ENCODE results near the gene IDE. TPM values are rescaled to one million over a fixed set of nuclear protein-coding genes. Genes with fewer than 3 reads are reported as not detected.

IDE gene
- 27.8 TPM for total RNA-seq

DNA sequence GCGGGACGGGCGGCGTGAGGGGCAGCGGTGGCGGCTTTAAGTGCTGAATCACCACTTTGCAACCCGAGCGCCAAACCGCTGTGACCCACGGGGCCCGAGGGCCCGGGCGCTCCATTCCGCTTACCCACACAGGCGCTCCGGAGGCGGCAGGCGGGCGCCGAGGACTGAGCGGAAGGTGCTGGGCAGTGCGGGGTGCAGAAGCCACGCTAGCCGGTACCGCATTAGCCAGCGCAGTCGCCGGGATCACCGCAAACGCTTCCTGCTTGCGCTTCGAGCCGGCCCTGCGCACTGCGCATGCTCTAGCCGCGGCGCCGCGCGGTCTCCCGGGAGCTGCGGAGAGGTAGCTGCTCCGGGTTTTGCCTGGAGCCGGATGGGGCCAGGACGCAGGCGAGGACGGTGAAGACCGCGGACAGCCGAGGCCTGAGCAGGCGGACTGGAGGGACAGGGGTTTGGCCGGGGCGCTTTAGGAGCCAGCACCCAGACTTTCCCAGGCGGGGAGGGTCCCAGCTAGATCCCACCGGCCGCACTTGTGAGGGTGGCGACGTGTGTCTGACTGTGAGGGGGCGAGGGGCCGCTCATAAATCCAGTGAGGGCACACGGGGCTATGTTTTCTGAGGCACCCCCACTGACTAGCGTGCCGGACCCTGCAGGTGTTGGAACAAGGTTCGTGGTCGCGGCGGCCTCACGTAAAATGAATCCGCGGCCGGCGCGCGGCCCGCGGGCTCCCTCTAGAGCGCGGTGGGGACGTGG, at the start of gene IDE:
IDE (minus strand) TSS at position 296 of the 750 bp plus-strand sequence; CDS start at position 222, 74 bp downstream.

DNA sequence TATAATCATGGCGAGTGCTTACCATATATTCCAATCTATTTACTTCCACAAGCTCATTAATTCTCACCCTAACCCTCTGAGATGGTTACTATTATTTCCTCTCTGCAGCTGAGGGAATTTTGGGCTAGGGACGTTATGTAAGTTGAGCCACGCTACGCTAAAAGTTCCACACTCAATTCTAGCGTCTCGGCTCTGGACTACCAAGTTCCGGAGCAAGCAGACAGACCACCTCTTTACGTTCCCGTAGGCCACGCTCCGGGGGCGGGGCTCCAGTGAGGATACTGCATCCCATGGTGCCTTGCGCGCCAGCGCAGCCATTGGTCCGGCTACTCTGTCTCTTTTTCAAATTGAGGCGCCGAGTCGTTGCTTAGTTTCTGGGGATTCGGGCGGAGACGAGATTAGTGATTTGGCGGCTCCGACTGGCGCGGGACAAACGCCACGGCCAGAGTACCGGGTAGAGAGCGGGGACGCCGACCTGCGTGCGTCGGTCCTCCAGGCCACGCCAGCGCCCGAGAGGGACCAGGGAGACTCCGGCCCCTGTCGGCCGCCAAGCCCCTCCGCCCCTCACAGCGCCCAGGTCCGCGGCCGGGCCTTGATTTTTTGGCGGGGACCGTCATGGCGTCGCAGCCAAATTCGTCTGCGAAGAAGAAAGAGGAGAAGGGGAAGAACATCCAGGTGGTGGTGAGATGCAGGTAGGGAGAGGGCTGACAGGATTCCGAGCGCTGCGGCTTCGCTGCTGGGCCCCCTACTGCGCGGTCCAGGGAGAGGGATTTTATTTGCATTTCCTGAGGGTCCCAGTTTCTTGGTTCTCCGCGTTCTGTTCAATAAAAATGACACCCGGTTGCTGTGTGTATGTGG, 19.1 kb upstream of the IDE start, which contains the start of gene KIF11:
KIF11 (plus strand) TSS at position 370 of the 858 bp plus-strand sequence; CDS start at position 616, 246 bp downstream.

Other genes starting within 250 kb of the IDE start
- gene KIF11, start 19.0 kb upstream of the IDE start, total RNA-seq, result 14.8 TPM
- gene HHEX, start 115.9 kb upstream of the IDE start, total RNA-seq, result 2.9 TPM

Measured in camera-type eye (tissue), 1 donor.